HepG2 (cell line): Measurements from ENCODE around the gene CCDC61.

Experiments
- NCOA1 ChIP-seq: sonication (generic); formaldehyde crosslinking; IDR thresholded peaks from 2 replicates; pipeline ENCODE4 v1.9.0; 2021; ENCODE audit warnings: missing genetic modification reagents
- PHF21A ChIP-seq: sonication (generic); formaldehyde crosslinking; IDR thresholded peaks from 2 replicates; pipeline ENCODE4 v1.5.0; 2020; ENCODE audit warnings: mild to moderate bottlenecking, missing genetic modification reagents
- TAF1 ChIP-seq: sonication (generic); formaldehyde crosslinking; IDR thresholded peaks from 2 replicates; pipeline ENCODE4 v1.4.0; 2020; ENCODE audit warnings: missing genetic modification reagents
- ZNF670 ChIP-seq: sonication (generic); formaldehyde crosslinking; IDR thresholded peaks from 2 replicates; pipeline ENCODE4 v1.8.0; 2022; ENCODE audit warnings: mild to moderate bottlenecking, missing genetic modification reagents, borderline replicate concordance
- TF ChIP-seq, protein P1 (sequence below): sonication (generic); formaldehyde crosslinking; IDR thresholded peaks from 2 replicates; pipeline ENCODE4 v1.5.1; 2020; ENCODE audit warnings: missing genetic modification reagents, mild to moderate bottlenecking, borderline replicate concordance

- TF ChIP-seq TAF1 (no peak), ZNF670 (CRISPR knock-in tag) (no peak), NCOA1 (CRISPR knock-in tag) (no peak), PHF21A (CRISPR knock-in tag) (no peak)
- TF ChIP-seq, protein P1, sequence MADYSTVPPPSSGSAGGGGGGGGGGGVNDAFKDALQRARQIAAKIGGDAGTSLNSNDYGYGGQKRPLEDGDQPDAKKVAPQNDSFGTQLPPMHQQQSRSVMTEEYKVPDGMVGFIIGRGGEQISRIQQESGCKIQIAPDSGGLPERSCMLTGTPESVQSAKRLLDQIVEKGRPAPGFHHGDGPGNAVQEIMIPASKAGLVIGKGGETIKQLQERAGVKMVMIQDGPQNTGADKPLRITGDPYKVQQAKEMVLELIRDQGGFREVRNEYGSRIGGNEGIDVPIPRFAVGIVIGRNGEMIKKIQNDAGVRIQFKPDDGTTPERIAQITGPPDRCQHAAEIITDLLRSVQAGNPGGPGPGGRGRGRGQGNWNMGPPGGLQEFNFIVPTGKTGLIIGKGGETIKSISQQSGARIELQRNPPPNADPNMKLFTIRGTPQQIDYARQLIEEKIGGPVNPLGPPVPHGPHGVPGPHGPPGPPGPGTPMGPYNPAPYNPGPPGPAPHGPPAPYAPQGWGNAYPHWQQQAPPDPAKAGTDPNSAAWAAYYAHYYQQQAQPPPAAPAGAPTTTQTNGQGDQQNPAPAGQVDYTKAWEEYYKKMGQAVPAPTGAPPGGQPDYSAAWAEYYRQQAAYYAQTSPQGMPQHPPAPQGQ (CRISPR knock-in tag), result no peak
These were observed 43.0 kb upstream of the CCDC61 start for GRCh38 chr19:45952341-45952685.
